Mucosa of gallbladder (tissue), 1 donor: Measurements from ENCODE around the gene MED29. TPM values are rescaled to one million over a fixed set of nuclear protein-coding genes. Genes with fewer than 3 reads are reported as not detected.

Experiments
- total RNA-seq: library from RNA; stranded (reverse); gene quantifications from one replicate; pipeline ENCODE4 v1.2.1, GENCODE V29; 2021
- donor health status: DM: no; HTN: no; CAD: no.

MED29 gene
- total RNA-seq, 1 donor from 2014 or later, result 46.0 TPM

Other genes starting within 250 kb of the MED29 start
- 0.17 TPM for gene NCCRP1, start 194.4 kb upstream of the MED29 start, total RNA-seq
- gene SYCN, start 187.1 kb upstream of the MED29 start, total RNA-seq, result 1.1 TPM
- not detected for gene IFNL3, start 146.4 kb upstream of the MED29 start, total RNA-seq
- not detected for gene IFNL4, start 142.5 kb upstream of the MED29 start, total RNA-seq
- not detected for gene IFNL2, start 123.0 kb upstream of the MED29 start, total RNA-seq
- not detected for gene IFNL1, start 95.0 kb upstream of the MED29 start, total RNA-seq
- 1.6 TPM for gene LRFN1, start 70.5 kb upstream of the MED29 start, total RNA-seq
- 29.0 TPM for gene GMFG, start 55.3 kb upstream of the MED29 start, total RNA-seq
- gene SAMD4B, start 49.0 kb upstream of the MED29 start, total RNA-seq, result 106 TPM
- 50.5 TPM for gene PAF1, start 272 bp upstream of the MED29 start, total RNA-seq
- 180 TPM for gene ZFP36, start 15.5 kb downstream of the MED29 start, total RNA-seq
- gene PLEKHG2, start 21.3 kb downstream of the MED29 start, total RNA-seq, result 41.8 TPM
- 1,378 TPM for gene RPS16, start 44.6 kb downstream of the MED29 start, total RNA-seq
- 157 TPM for gene SUPT5H, start 54.2 kb downstream of the MED29 start, total RNA-seq
- gene TIMM50, start 89.5 kb downstream of the MED29 start, total RNA-seq, result 53.3 TPM
- not detected for gene DLL3, start 107.6 kb downstream of the MED29 start, total RNA-seq
- gene SELENOV, start 123.8 kb downstream of the MED29 start, total RNA-seq, result not detected
- gene EID2B, start 141.5 kb downstream of the MED29 start, total RNA-seq, result 2.6 TPM
- 15.0 TPM for gene EID2, start 148.8 kb downstream of the MED29 start, total RNA-seq
- gene LGALS13, start 211.1 kb downstream of the MED29 start, total RNA-seq, result not detected